Fibroblast of skin of back (primary cell): ENCODE data around the gene BCAP31.

Experiments used
- DNase-seq: peaks from one replicate; pipeline ENCODE4 v3.0.0-alpha.2; 2013

Gene BCAP31

GRCh38 chrX:153673428-153674218, 50.6 kb downstream of the BCAP31 start, which contains the start of gene PNCK:
Gene PNCK (minus strand): TSS chrX:153673813. CDS start chrX:153673076, 737 bp downstream.
- no peak for DNase-seq

- DNase-seq, result no peak
Observed at GRCh38 chrX:153672531-153673427, 51.4 kb downstream of the BCAP31 start.

GRCh38 chrX:153671589-153672530, 52.3 kb downstream of the BCAP31 start:
- no peak for DNase-seq

- no peak for DNase-seq
Observed at GRCh38 chrX:153670748-153671588, 53.2 kb downstream of the BCAP31 start.

GRCh38 chrX:153669901-153670731, 54.1 kb downstream of the BCAP31 start:
- DNase-seq, result no peak

- DNase-seq, result no peak
Observed at GRCh38 chrX:153669174-153669890, 54.9 kb downstream of the BCAP31 start.

- no peak for DNase-seq
Observed at GRCh38 chrX:153668423-153669173, 55.6 kb downstream of the BCAP31 start.

GRCh38 chrX:153667956-153668396, 56.2 kb downstream of the BCAP31 start:
- peak; percentile 59 for DNase-seq

GRCh38 chrX:153667281-153667955, 56.8 kb downstream of the BCAP31 start:
- no peak for DNase-seq

GRCh38 chrX:153665726-153666306, 58.4 kb downstream of the BCAP31 start:
- no peak for DNase-seq

GRCh38 chrX:153662266-153662665, 61.9 kb downstream of the BCAP31 start:
- DNase-seq, result peak; percentile 22

GRCh38 chrX:153659268-153659667, 64.9 kb downstream of the BCAP31 start:
- no peak for DNase-seq

GRCh38 chrX:153657161-153657560, 67.0 kb downstream of the BCAP31 start:
- no peak for DNase-seq

GRCh38 chrX:153653556-153653955, 70.6 kb downstream of the BCAP31 start:
- no peak for DNase-seq

GRCh38 chrX:153651540-153652079, 72.6 kb downstream of the BCAP31 start:
- no peak for DNase-seq

GRCh38 chrX:153650959-153651358, 73.2 kb downstream of the BCAP31 start:
- no peak for DNase-seq
